Measurements from ENCODE around the gene GEMIN2. TPM values are rescaled to one million over a fixed set of nuclear protein-coding genes. Genes with fewer than 3 reads are reported as not detected.

The GEMIN2 gene
- polyA plus RNA-seq, 4 donors: 4.6 to 13.8 (median 9.4) TPM

DNA sequence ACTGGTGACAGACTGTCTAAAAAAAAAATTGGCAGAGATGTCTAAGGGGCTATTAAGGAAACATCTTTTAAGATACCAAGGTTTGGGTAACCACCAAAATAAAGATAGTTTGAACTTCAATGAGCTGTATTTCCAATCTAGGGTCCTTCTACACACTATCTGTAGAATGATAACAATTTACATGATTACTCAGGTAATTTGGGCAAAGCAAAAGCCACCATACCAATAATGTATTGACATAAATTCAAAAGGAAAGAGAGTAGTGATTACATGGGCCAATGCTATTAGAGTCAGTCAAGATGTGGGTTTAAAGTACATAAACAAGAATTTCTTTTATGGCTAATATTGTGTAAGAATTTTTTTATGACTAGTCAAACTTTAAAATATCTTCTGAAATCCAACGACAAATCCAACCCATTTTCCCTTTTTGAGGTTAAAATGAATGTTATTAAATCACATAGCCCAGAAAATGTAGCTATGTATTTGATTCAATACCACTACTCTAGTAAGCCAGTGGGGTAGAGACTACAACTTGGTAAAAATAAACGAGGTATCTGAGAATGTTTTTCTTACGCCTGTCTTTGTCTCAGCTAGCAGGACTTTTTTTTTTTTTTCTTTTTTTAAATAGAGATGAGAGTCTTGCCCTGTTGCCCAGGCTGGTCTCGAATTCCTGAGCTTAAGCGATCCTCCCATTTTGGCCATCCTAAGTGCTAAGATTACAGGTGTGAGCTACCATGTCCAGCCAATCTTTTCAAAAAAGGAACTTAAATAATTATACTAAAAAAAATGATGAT, 71.3 kb downstream of the GEMIN2 start:
- 76 to 87% (median 81%) methylated on average over 5 of the region's 5 CpGs for WGBS, 3 donors
- Histone ChIP-seq H3K4me3 (ENCODE audit: low read depth in 1 of 3, low read length in 3 of 3) (no peak overlapping the region), H3K4me1 (ENCODE audit: control insufficient read depth in 3 of 3, insufficient read depth in 2 of 3, low read depth in 1 of 3, low read length in 2 of 3) (peaks cover 0 to 8% (median 0%) of the 10 kb centered on the region in 3 donors), H3K27me3 (ENCODE audit: control insufficient read depth in 3 of 3, insufficient read depth in 3 of 3, low read length in 3 of 3) (no peaks in the 10 kb centered on the region), H3K36me3 (ENCODE audit: control insufficient read depth in 3 of 3, insufficient read depth in 2 of 3, low read depth in 1 of 3, low read length in 3 of 3) (peaks cover 8 to 19% (median 14%) of the 10 kb centered on the region in 3 donors), H3K27ac (ENCODE audit: low read depth in 1 of 3, low read length in 2 of 3) (peak overlapping the region in 1 of 3 donors; percentile 61), H3K9me3 (ENCODE audit: control insufficient read depth in 2 of 2, insufficient read depth in 1 of 2, low read depth in 1 of 2, low read length in 1 of 2) (no peaks in the 10 kb centered on the region)
- FAIRE-seq (no peak), DNase-seq (peak in 1 of 2 donors; percentile 52)

Other genes starting within 250 kb of the GEMIN2 start
- gene SEC23A, start 11.1 kb upstream of the GEMIN2 start, polyA plus RNA-seq: 10 to 100 TPM; 26.9 to 96.9 (median 78.1) TPM
- gene TRAPPC6B, start 56.0 kb downstream of the GEMIN2 start, polyA plus RNA-seq: 10 to 100 TPM; 10.8 to 19.7 (median 12.2) TPM
- 100 to 1,000 TPM in 1 of 4 donors, 10 to 100 TPM in 3; 21.1 to 129 (median 29.2) TPM for gene PNN, start 60.9 kb downstream of the GEMIN2 start, polyA plus RNA-seq
- 100 to 1,000 TPM in 3 of 4 donors, 10 to 100 TPM in 1; 55.3 to 264 (median 210) TPM for gene MIA2, start 119.6 kb downstream of the GEMIN2 start, polyA plus RNA-seq